Stimulated activated naive CD8-positive, alpha-beta T cell treated with anti-CD3 and anti-CD28 coated beads, Interleukin-15, Interleukin-2, amounts not matched to agents 100 ng/mL and 50 ng/mL, for 24 hours (primary cell): Measurements from ENCODE around the gene ELMO2.

Experiments
- H3K27ac Mint-ChIP-seq: one replicate; pipeline ENCODE4 v1.8.0; 2021; ENCODE audit warnings: mild to moderate bottlenecking, mixed read lengths
- H3K27me3 Mint-ChIP-seq: one replicate; pipeline ENCODE4 v1.8.0; 2021; ENCODE audit warnings: mixed read lengths
- H3K36me3 Mint-ChIP-seq: one replicate; pipeline ENCODE4 v1.8.0; 2021; ENCODE audit warnings: low read depth, mixed read lengths
- H3K4me1 Mint-ChIP-seq: one replicate; pipeline ENCODE4 v1.8.0; 2021; ENCODE audit warnings: low read depth, mixed read lengths
- H3K4me3 Mint-ChIP-seq: one replicate; pipeline ENCODE4 v1.8.0; 2021; ENCODE audit warnings: mild to moderate bottlenecking, mixed read lengths
- H3K9me3 Mint-ChIP-seq: one replicate; pipeline ENCODE4 v1.8.0; 2021; ENCODE audit warnings: mixed read lengths

The ELMO2 gene

DNA sequence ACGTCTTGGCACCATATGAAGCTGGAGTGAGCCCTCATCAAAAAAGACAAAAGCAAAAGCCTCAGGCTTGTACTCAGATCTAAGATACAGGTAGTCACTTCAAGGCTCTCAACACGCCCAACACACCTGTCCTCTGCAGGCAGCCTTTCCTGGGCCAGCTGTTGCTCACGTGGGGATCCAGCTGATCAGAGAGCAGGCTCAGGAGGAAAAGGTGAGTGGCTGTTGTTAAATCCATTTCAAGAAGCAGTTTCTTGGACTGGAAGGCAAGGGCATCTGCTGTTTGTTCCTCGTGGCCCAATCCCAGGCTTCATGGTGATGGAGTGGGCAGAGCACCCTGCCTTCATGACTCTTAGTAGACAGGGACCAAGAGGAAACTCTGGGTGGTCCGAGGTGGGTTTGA is 39.6 kb downstream of the ELMO2 start:
- Mint-ChIP-seq H3K4me1 (peaks cover 66% of the 10 kb centered on the region), H3K36me3 (peaks cover 68% of the 10 kb centered on the region), H3K4me3 (no peak overlapping the region), H3K27ac (no peak overlapping the region), H3K27me3 (no peaks in the 10 kb centered on the region), H3K9me3 (no peaks in the 10 kb centered on the region)

GRCh38 chr20:46365487-46366220 is 40.8 kb downstream of the ELMO2 start:
- Mint-ChIP-seq H3K27me3 (no peaks in the 10 kb centered on the region), H3K9me3 (no peaks in the 10 kb centered on the region), H3K36me3 (peaks cover 67% of the 10 kb centered on the region), H3K4me1 (peaks cover 78% of the 10 kb centered on the region), H3K27ac (no peak overlapping the region), H3K4me3 (no peak overlapping the region)

GRCh38 chr20:46364670-46365486 is 41.5 kb downstream of the ELMO2 start:
- Mint-ChIP-seq H3K4me1 (peaks cover 79% of the 10 kb centered on the region), H3K4me3 (peak overlapping the region; percentile 96), H3K27ac (peak overlapping the region; percentile 86), H3K9me3 (no peaks in the 10 kb centered on the region), H3K27me3 (no peaks in the 10 kb centered on the region), H3K36me3 (peaks cover 60% of the 10 kb centered on the region)

DNA sequence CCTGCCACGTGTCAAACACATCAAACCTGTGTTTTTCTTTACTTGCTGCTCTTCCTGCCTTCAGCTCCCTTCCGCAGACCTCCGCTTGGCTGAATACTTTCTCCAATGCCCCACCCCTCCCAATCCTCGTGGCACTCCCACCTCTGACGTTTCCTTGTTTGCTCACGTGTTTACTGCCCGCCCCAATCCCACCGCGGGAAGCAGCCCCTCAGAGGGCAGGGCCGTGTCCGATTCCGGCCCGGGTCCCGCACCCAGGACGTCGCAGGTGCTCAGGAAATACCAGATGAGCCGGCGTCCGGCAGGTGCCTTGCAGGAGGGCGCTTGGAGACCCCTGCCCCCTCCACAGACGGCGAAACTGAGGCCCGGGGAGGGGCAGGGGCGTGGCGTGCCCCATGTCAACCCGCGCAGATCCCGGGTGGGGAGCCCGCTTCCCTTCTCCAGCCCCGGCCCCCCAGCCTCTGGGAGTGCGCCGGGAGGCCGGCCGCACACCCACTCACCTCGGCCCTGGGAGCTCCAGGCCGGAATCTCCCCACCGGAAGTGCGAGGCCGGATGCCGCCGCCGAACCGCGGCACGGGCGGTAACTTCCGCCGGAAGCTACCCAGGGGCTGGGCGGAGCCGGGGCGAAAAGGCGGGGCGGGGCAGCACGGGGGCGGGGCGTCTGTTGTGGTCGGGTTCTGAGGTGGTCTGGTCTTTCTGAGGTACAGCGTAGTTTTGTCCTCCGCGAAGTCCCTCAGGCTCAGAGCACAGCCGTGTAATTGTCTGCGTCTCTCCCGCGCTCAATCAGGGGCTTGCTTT is 42.3 kb downstream of the ELMO2 start:
- Mint-ChIP-seq H3K36me3 (peaks cover 55% of the 10 kb centered on the region), H3K9me3 (no peaks in the 10 kb centered on the region), H3K27me3 (no peaks in the 10 kb centered on the region), H3K4me3 (peak overlapping the region; percentile 96), H3K4me1 (peaks cover 81% of the 10 kb centered on the region), H3K27ac (peak overlapping the region; percentile 86)

DNA sequence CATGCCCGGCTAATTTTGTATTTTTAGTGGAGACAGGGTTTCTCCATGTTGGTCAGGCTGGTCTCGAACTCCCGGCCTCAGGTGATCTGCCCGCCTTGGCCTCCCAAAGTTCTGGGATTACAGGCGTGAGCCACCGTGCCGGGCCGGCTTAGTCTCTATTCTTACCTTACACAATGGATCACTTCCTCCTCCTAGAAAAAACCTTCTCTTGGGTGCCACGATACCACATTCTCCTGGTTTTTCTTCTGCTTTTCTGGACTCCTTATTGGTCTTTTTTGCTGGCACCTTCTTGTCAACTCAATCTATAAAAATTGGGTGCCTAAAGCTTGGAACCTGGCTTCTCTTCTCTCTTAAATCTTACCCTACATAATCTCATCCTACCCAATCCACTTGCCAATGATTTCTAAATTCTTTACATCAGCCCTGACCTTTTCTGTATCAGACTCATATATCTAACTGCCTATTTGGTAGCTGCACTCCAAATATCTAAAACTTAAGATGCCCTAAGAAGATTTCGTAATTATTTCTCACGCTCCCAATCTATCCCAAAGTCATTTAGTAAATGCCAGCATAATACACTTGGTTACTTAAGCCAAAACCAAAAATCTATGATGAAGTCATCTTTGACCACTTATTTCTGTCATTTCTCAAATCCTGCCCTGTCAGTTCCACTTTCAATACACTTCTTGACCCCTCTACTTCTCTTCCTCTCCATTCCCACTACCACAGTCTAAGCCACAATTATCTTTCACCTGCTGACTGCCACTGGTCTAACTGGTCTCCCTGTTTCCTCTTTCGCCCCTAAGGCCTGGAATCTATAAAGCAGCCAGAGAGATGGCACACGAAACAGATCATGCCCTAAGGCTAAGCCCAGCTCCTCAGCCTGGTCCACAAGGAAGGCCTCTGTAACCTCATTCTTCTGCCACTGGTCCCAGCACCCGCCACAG is 43.2 kb downstream of the ELMO2 start:
- Mint-ChIP-seq H3K4me1 (peaks cover 79% of the 10 kb centered on the region), H3K9me3 (no peaks in the 10 kb centered on the region), H3K36me3 (peaks cover 47% of the 10 kb centered on the region), H3K27ac (peak overlapping the region; percentile 82), H3K27me3 (no peaks in the 10 kb centered on the region), H3K4me3 (peak overlapping the region; percentile 96)

- peak overlapping the region; percentile 69 for H3K27ac Mint-ChIP-seq
- H3K9me3 Mint-ChIP-seq: no peaks in the 10 kb centered on the region
- peaks cover 89% of the 10 kb centered on the region for H3K4me1 Mint-ChIP-seq
- no peaks in the 10 kb centered on the region for H3K27me3 Mint-ChIP-seq
- peaks cover 37% of the 10 kb centered on the region for H3K36me3 Mint-ChIP-seq
- peak overlapping the region; percentile 30 for H3K4me3 Mint-ChIP-seq
Observed at GRCh38 chr20:46361811-46362210, 44.6 kb downstream of the ELMO2 start.

GRCh38 chr20:46361381-46361780 is 45.0 kb downstream of the ELMO2 start:
- Mint-ChIP-seq H3K4me3 (peak overlapping the region; percentile 30), H3K4me1 (peaks cover 87% of the 10 kb centered on the region), H3K27me3 (no peaks in the 10 kb centered on the region), H3K27ac (peak overlapping the region; percentile 69), H3K9me3 (no peaks in the 10 kb centered on the region), H3K36me3 (peaks cover 33% of the 10 kb centered on the region)

DNA sequence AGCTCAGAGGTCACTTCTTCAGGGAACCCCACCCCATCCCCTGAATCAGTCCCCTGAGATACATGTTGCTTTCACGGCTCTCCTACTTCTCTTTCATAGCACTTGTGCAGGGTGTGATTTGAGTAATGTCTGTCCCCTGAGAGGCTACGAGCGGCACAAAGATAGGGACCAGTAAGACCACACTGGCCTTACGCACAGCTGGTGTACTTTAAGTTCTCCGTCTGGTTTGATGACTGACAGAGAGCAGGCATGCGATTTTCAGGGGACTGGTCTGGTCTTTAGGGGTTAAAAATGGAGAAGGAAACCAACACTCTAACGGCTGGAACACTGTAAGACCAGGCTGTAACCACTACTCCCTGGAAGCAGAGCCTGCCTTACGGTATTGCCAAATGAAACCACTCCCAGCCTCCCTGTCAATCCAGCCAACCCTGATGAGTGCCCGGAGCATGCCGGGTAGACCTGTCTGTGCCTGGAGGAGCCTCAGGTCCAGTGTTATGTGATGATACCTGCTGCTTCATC is 47.1 kb downstream of the ELMO2 start:
- Mint-ChIP-seq H3K27me3 (no peaks in the 10 kb centered on the region), H3K4me3 (peak overlapping the region; percentile 47), H3K27ac (peak overlapping the region; percentile 85), H3K4me1 (peaks cover 76% of the 10 kb centered on the region), H3K36me3 (peaks cover 30% of the 10 kb centered on the region), H3K9me3 (no peaks in the 10 kb centered on the region)

- H3K36me3 Mint-ChIP-seq: peaks cover 30% of the 10 kb centered on the region
- no peak overlapping the region for H3K4me3 Mint-ChIP-seq
- no peaks in the 10 kb centered on the region for H3K9me3 Mint-ChIP-seq
- H3K27me3 Mint-ChIP-seq: no peaks in the 10 kb centered on the region
- H3K27ac Mint-ChIP-seq: peak overlapping the region; percentile 45
- H3K4me1 Mint-ChIP-seq: peaks cover 72% of the 10 kb centered on the region
Observed at GRCh38 chr20:46358346-46359058, 47.9 kb downstream of the ELMO2 start.

DNA sequence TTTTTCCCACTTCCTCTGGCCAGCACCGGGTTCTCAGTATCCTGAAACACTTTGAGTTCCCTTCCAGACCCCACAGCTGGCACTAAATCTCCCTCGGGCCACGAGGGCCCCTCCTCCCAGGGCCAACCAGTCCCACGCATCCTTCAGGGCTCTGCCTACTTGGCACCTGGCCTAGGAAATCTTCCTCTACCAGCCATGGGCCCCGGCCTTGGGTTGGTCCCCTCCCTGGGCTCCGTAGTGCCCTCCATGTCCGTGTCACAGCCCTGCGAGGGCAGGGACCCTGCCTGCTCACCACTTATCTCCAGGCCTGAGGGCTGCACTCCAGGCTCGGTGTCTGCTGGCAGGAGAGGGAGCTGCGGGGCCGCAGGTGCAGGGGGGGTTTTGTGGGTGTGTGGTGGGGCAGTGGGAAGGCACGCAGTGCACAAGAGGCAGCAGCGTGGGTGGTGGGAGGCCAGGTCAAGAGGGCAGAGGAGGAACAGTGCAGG is 49.3 kb downstream of the ELMO2 start:
- Mint-ChIP-seq H3K4me1 (peaks cover 59% of the 10 kb centered on the region), H3K27ac (peak overlapping the region; percentile 56), H3K36me3 (peaks cover 33% of the 10 kb centered on the region), H3K9me3 (no peaks in the 10 kb centered on the region), H3K27me3 (no peaks in the 10 kb centered on the region), H3K4me3 (peak overlapping the region; percentile 18)

DNA sequence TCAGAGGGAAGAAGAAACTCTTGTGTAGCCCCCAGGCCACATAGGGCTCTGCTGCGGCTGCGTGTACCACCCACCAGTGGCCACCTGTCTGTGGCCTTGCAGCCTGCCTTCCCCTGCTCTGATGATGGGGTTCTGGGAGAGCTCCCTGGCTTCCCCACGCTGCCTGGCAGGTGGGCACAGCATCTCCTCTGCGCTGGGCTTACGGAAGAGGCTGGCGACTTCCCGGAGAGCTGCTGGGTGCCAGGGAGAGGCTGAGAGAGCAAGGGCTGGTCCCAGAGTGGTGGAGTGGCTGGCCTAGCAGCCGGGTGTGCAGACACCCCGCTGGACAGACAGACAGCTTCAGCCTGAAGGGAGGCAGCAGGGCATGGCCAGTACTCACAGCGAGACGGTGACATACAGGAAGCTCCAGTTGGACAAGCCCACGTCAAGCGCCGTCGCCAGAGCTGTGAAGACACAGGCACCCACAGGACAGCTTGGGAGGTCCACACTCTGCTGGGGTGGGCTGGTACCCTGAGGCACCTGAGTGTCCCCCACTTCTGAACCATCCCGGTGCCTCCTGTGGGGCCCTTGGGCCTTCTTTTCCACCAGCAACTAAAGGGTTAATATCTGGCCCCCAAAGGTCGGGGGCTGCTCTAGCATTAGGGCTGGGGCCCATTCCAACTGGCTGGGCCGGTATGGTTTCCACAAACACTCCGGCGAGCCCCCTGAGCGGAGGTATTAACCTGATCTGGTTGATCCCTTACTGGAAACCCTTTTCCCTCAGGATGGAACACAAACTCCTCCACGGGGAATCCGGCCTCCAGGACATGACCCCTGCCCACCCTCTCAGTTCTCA is 50.0 kb downstream of the ELMO2 start:
- Mint-ChIP-seq H3K27me3 (no peaks in the 10 kb centered on the region), H3K27ac (peak overlapping the region; percentile 72), H3K4me3 (no peak overlapping the region), H3K9me3 (no peaks in the 10 kb centered on the region), H3K4me1 (peaks cover 52% of the 10 kb centered on the region), H3K36me3 (peaks cover 32% of the 10 kb centered on the region)

GRCh38 chr20:46355778-46356177 is 50.6 kb downstream of the ELMO2 start:
- Mint-ChIP-seq H3K36me3 (peaks cover 31% of the 10 kb centered on the region), H3K4me1 (peaks cover 51% of the 10 kb centered on the region), H3K9me3 (no peaks in the 10 kb centered on the region), H3K4me3 (no peak overlapping the region), H3K27me3 (no peaks in the 10 kb centered on the region), H3K27ac (peak overlapping the region; percentile 72)
